GM23248 (cell line): ENCODE data around the gene WEE1. TPM values are rescaled to one million over a fixed set of nuclear protein-coding genes. Genes with fewer than 3 reads are reported as not detected.
"Not testable (repeated sequence)": the region's sequence is repeated elsewhere in the genome, so short reads cannot be mapped to it uniquely, and the experiment has no call there.

ENCODE experiments used
- DNase-seq: peaks from one replicate; pipeline ENCODE4 v3.0.0-alpha.2; 2015
- H2AFZ ChIP-seq: fragments of 200-600 bp; sonication (generic); 2 replicates; pipeline ENCODE4 v1.6.1; 2016; ENCODE audit warnings: antibody characterized with exemption
- H3F3A ChIP-seq: fragments of 200-600 bp; sonication (generic); 2 replicates; pipeline ENCODE4 v1.6.1; 2016; ENCODE audit warnings: mild to moderate bottlenecking, antibody characterized with exemption, mixed run types; ENCODE audit not compliant: insufficient read depth
- H3K27ac ChIP-seq: fragments of 200-600 bp; sonication (generic); 2 replicates; pipeline ENCODE4 v1.5.1; 2016; ENCODE audit warnings: mild to moderate bottlenecking
- H3K27me3 ChIP-seq: fragments of 200-600 bp; sonication (generic); replicated peaks from 2 replicates; pipeline ENCODE4 v1.6.1; 2016; ENCODE audit warnings: mild to moderate bottlenecking; ENCODE audit not compliant: insufficient read depth
- H3K36me3 ChIP-seq: fragments of 200-600 bp; sonication (generic); 2 replicates; pipeline ENCODE4 v1.6.1; 2016; ENCODE audit warnings: low read depth, mild to moderate bottlenecking
- H3K4me1 ChIP-seq: fragments of 200-600 bp; sonication (generic); 2 replicates; pipeline ENCODE4 v1.6.1; 2016; ENCODE audit warnings: mild to moderate bottlenecking; ENCODE audit not compliant: insufficient read depth
- H3K4me2 ChIP-seq: fragments of 200-600 bp; sonication (generic); one replicate; pipeline ENCODE4 v1.6.1; 2016; ENCODE audit warnings: mild to moderate bottlenecking; ENCODE audit not compliant: unreplicated experiment
- H3K4me3 ChIP-seq: fragments of 200-600 bp; sonication (generic); 2 replicates; pipeline ENCODE4 v1.5.1; 2016; ENCODE audit warnings: mild to moderate bottlenecking
- H3K79me2 ChIP-seq: fragments of 200-600 bp; sonication (generic); 2 replicates; pipeline ENCODE4 v1.6.1; 2016; ENCODE audit warnings: mild to moderate bottlenecking; ENCODE audit not compliant: insufficient read depth
- H3K9ac ChIP-seq: fragments of 200-600 bp; sonication (generic); 2 replicates; pipeline ENCODE4 v1.6.1; 2016; ENCODE audit warnings: mild to moderate bottlenecking
- H3K9me2 ChIP-seq: fragments of 200-600 bp; sonication (generic); 2 replicates; pipeline ENCODE4 v1.6.1; 2016; ENCODE audit warnings: mixed run types, mild to moderate bottlenecking, moderate library complexity; ENCODE audit not compliant: insufficient read depth
- H3K9me3 ChIP-seq: fragments of 200-600 bp; sonication (generic); one replicate; pipeline ENCODE4 v1.6.1; 2017; ENCODE audit warnings: low read depth
- H4K20me1 ChIP-seq: fragments of 200-600 bp; sonication (generic); 2 replicates; pipeline ENCODE4 v1.6.0; 2016; ENCODE audit not compliant: insufficient read depth
- EZH2 ChIP-seq: fragments of 200-600 bp; sonication (generic); IDR thresholded peaks from 2 replicates; pipeline ENCODE4 v1.6.1; 2018; ENCODE audit warnings: antibody characterized with exemption, mild to moderate bottlenecking; ENCODE audit not compliant: insufficient read depth, poor library complexity, severe bottlenecking
- EZH2phosphoT487 ChIP-seq: fragments of 200-600 bp; sonication (generic); IDR thresholded peaks from 2 replicates; pipeline ENCODE4 v1.6.1; 2018; ENCODE audit warnings: antibody characterized with exemption, moderate library complexity, mild to moderate bottlenecking, low read depth; ENCODE audit not compliant: insufficient read depth
- WGBS, 2 experiments: methylation state at CpG; one replicate each; pipeline ENCODE4 v1.1.6; 2015 to 2017; ENCODE audit warnings: low lambda C conversion rate in 2 of 2, low coverage in 1 of 2; ENCODE audit errors: missing lambda C conversion rate in 2 of 2; 5-methylcytosine and 5-hydroxymethylcytosine counted together
- in situ Hi-C: fragments of 300-500 bp; cut with MboI; formaldehyde crosslinking; loops from 2 replicates; pipeline ENCODE4 v1.15.0; 2020
- polyA plus RNA-seq: library from polyadenylated mRNA; unstranded; fragments of >200 nt; fragmentation: Nextera tagmentation; extraction: Ambion mirVana; gene quantifications from 2 replicates; pipeline ENCODE4 v1.2.1, GENCODE V29; 2016
- total RNA-seq: library from RNA; depleted of rRNA; stranded (reverse); fragments of >200 nt; shearing (Covaris generic); gene quantifications from 2 replicates; pipeline ENCODE4 v1.2.3, GENCODE V29; 2014

The WEE1 gene
- total and polyA plus RNA-seq, 2 experiments from 2014 or later = 13.1 to 35.2 TPM

DNA sequence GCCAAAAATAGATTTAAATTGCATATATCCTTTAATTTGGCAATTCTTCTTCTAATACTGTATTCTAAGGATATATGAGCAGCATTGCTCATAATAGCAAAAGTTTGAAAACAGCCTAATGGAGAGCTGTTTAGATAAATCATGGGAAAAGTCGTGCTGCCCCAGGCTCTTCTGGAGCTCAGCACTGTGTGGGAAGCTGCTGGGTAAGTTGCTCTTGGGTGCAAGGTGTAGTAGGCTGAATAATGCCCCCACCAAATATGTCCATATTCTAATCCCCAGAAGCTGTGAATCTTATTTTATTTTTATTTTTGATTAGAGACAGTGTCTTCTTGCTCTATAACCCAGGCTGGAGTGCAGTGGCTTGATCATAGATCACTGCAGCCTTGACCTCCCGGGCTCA lies 34.9 kb upstream of the WEE1 start:
- DNase-seq = no peak

GRCh38 chr11:9549216-9549615 lies 24.3 kb upstream of the WEE1 start:
- H3K9me2 ChIP-seq, H3K27me3 ChIP-seq, H3K4me1 ChIP-seq, H3K4me2 ChIP-seq, H4K20me1 ChIP-seq, in situ Hi-C loops, H2AFZ ChIP-seq, H3F3A ChIP-seq, H3K27ac ChIP-seq, H3K9ac ChIP-seq, H3K36me3 ChIP-seq, H3K79me2 ChIP-seq, H3K9me3 ChIP-seq, H3K4me3 ChIP-seq, DNase-seq: not testable (repeated sequence)
- WGBS, 2 experiments = 89 to 94% methylated on average over 5 of the region's 5 CpGs

More for the DNA sequence above, 34.9 kb upstream of the WEE1 start:
- TF ChIP-seq EZH2 (no peak), EZH2phosphoT487 (no peak)
- Histone ChIP-seq H4K20me1 (no peaks in the 10 kb centered on the region), H3K79me2 (no peaks in the 10 kb centered on the region), H3F3A (peaks cover 14% of the 10 kb centered on the region; the same call in 1 of the 2 replicates), H3K9ac (no peak overlapping the region), H3K27ac (no peak overlapping the region), H3K4me1 (peaks cover 6% of the 10 kb centered on the region), H3K4me3 (no peak overlapping the region), H3K9me2 (no peaks in the 10 kb centered on the region), H3K27me3 (no peaks in the 10 kb centered on the region), H2AFZ (no peak overlapping the region), H3K9me3 (no peaks in the 10 kb centered on the region), H3K4me2 (no peak overlapping the region), H3K36me3 (no peaks in the 10 kb centered on the region)
- 93% methylated on average over 2 of the region's 2 CpGs for WGBS, 2 experiments
- in situ Hi-C loops = no loop called here

GRCh38 chr11:9550191-9550628 lies 23.3 kb upstream of the WEE1 start:
- H3K4me3 ChIP-seq = no peak overlapping the region
- no peaks in the 10 kb centered on the region for H4K20me1 ChIP-seq
- H3K9me3 ChIP-seq = no peaks in the 10 kb centered on the region
- H3K4me2 ChIP-seq = no peak overlapping the region
- in situ Hi-C loops = no loop called here
- WGBS, 2 experiments = 83 to 87% methylated on average over 7 to 8 of the region's 8 CpGs
- H3F3A ChIP-seq = no peaks in the 10 kb centered on the region
- H2AFZ ChIP-seq = no peak overlapping the region
- TF ChIP-seq EZH2phosphoT487 (no peak), EZH2 (no peak)
- H3K27me3 ChIP-seq = no peaks in the 10 kb centered on the region
- H3K4me1 ChIP-seq = no peaks in the 10 kb centered on the region
- DNase-seq = no peak
- H3K27ac ChIP-seq = no peak overlapping the region
- no peak overlapping the region for H3K9ac ChIP-seq
- H3K36me3 ChIP-seq = no peaks in the 10 kb centered on the region
- no peaks in the 10 kb centered on the region for H3K79me2 ChIP-seq
- no peaks in the 10 kb centered on the region for H3K9me2 ChIP-seq

GRCh38 chr11:9561279-9561982 lies 12.0 kb upstream of the WEE1 start:
- Histone ChIP-seq H4K20me1 (no peaks in the 10 kb centered on the region), H3K9ac (no peak overlapping the region), H3K36me3 (no peaks in the 10 kb centered on the region), H3K4me1 (peaks cover 10% of the 10 kb centered on the region), H3K79me2 (no peaks in the 10 kb centered on the region), H3K9me3 (no peaks in the 10 kb centered on the region), H3K4me2 (no peak overlapping the region), H3F3A (peaks cover 5% of the 10 kb centered on the region), H3K4me3 (no peak overlapping the region), H3K27me3 (no peaks in the 10 kb centered on the region), H3K9me2 (no peaks in the 10 kb centered on the region), H2AFZ (no peak overlapping the region), H3K27ac (no peak overlapping the region)
- TF ChIP-seq EZH2phosphoT487 (no peak), EZH2 (no peak)
- WGBS, 2 experiments = 92 to 95% methylated on average over 2 of the region's 2 CpGs
- in situ Hi-C loops = no loop called here
- DNase-seq = no peak

DNA sequence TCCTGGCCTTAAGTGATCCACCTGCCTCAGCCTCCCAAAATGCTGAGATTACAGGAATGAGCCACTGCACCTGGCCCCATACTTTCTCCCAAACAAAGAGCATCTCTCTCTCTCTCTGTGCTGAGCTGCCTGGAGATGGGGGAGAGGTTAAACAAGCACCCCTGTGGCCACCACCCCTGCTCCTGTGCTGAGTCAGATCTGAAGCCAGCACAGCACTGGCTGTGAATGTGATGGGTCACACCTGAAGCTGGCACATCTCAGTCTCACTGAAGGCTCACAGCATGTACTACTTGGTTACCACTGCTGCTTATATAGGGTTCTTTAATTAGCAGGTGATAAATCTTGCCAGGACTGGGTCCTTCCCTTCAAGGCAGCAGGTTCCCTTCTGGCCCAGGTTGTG lies 10.8 kb upstream of the WEE1 start:
- no peaks in the 10 kb centered on the region for H3K27me3 ChIP-seq
- no peak overlapping the region for H3K27ac ChIP-seq
- no peak for DNase-seq
- no peaks in the 10 kb centered on the region for H3K36me3 ChIP-seq
- H3K9ac ChIP-seq = no peak overlapping the region
- H3K9me3 ChIP-seq = no peaks in the 10 kb centered on the region
- TF ChIP-seq EZH2 (no peak), EZH2phosphoT487 (no peak)
- H3K4me3 ChIP-seq = no peak overlapping the region
- in situ Hi-C loops = no loop called here
- peaks cover 10% of the 10 kb centered on the region for H3F3A ChIP-seq
- no peaks in the 10 kb centered on the region for H4K20me1 ChIP-seq
- H2AFZ ChIP-seq = no peak overlapping the region
- no peaks in the 10 kb centered on the region for H3K9me2 ChIP-seq
- peaks cover 21% of the 10 kb centered on the region for H3K4me1 ChIP-seq
- no peaks in the 10 kb centered on the region for H3K79me2 ChIP-seq
- H3K4me2 ChIP-seq = no peak overlapping the region
